Heart right ventricle (tissue), 16 donors: Measurements from ENCODE around the gene LPAR1. TPM values are rescaled to one million over a fixed set of nuclear protein-coding genes. Genes with fewer than 3 reads are reported as not detected.

Experiments used
- ATAC-seq, 8 donors: fragments of 200-7000 bp; cut with Tn5 transposase; one replicate each; pipeline ENCODE4 v1.9.1; 2020; ENCODE audit warnings: mild to moderate bottlenecking in 8 of 8, moderate library complexity in 8 of 8, moderate number of reproducible peaks in 1 of 8
- DNase-seq, 2 donors: peaks; one replicate each; pipeline ENCODE4 v3.0.0-alpha.2; 2020
- H3K27ac ChIP-seq, 10 donors: fragments of 200-600 bp; sonication (generic) in 2 of 10; one replicate each; pipeline versions ENCODE4 v1.5.0 to v1.8.0; 2020 to 2022; ENCODE audit warnings: mild to moderate bottlenecking in 3 of 10
- H3K27me3 ChIP-seq, 7 donors: fragments of 200-600 bp; one replicate each; pipeline ENCODE4 v1.8.0; 2021 to 2022; ENCODE audit warnings: mild to moderate bottlenecking in 2 of 7
- H3K36me3 ChIP-seq, 9 donors: fragments of 200-600 bp; sonication (generic) in 1 of 9; one replicate each; pipeline versions ENCODE4 v1.5.0 to v1.8.0; 2020 to 2022; ENCODE audit warnings: mild to moderate bottlenecking in 2 of 9
- H3K4me1 ChIP-seq, 9 donors: fragments of 200-600 bp; sonication (generic) in 1 of 9; one replicate each; pipeline versions ENCODE4 v1.5.0 to v1.8.0; 2020 to 2022; ENCODE audit warnings: mild to moderate bottlenecking in 4 of 9
- H3K4me3 ChIP-seq, 10 donors: fragments of 200-600 bp; sonication (generic) in 2 of 10; one replicate each; pipeline versions ENCODE4 v1.5.0 to v1.8.0; 2020 to 2022; ENCODE audit warnings: mild to moderate bottlenecking in 7 of 10, moderate library complexity in 2 of 10
- H3K9me3 ChIP-seq, 11 donors: fragments of 200-600 bp in 10 of 11; sonication (generic) in 2 of 11; one replicate each; pipeline versions ENCODE4 v1.5.0 to v1.8.0; 2013 to 2022; ENCODE audit warnings: mild to moderate bottlenecking in 2 of 11, control low read depth in 1 of 11, moderate library complexity in 1 of 11
- WGBS, 2 donors: extraction: QIAGEN DNeasy Blood & Tissue Kit; methylation state at CpG; one replicate each; pipeline ENCODE4 v1.1.7; 2013; ENCODE audit warnings: inconsistent platforms in 1 of 2; 5-methylcytosine and 5-hydroxymethylcytosine counted together
- intact Hi-C, 10 donors: fragments of 100-400 bp; cut with DNase I; formaldehyde crosslinking; loops; one replicate each; pipeline versions ENCODE4 v1.11.1 to v1.14.2; 2022
- polyA plus RNA-seq, 2 donors: library from polyadenylated mRNA; stranded (reverse); fragments of 200-250 nt; gene quantifications; one replicate each; pipeline ENCODE4 v1.2.3, GENCODE V29; 2013
- total RNA-seq, 10 donors: library from RNA; stranded (reverse); fragmentation: NEBNext Ultra II Directional in 3 of 10; extraction: Animal tissue kit (Norgen Biotek cat#: 25700) in 3 of 10; gene quantifications; one replicate each; pipeline versions ENCODE4 v1.2.1 to v1.2.4, GENCODE V29; 2021 to 2023
- TF ChIP-seq, protein P1 (sequence below), 9 donors: fragments of 200-600 bp; sonication (generic) in 2 of 9; IDR thresholded peaks; one replicate each; pipeline versions ENCODE4 v1.5.0 to v1.8.0; 2021 to 2022; ENCODE audit warnings: antibody characterized with exemption in 9 of 9, mild to moderate bottlenecking in 5 of 9, moderate library complexity in 1 of 9
- donor health status: Arrhythmogenic right ventricular cardiomyopathy.
- donor health status: ischemic (EF 13 %, LVEDD 7.1; RV severe dilation, severe dysfunction).
- donor health status: healthy with polysubstance abuse.
- donor health status: DM: no; HTN: yes; CAD: no.
- donor health status: DM: no; HTN: no; CAD: no.
- donor health status: ischemic (EF 25% LVEDD 6.9; RV normal size, moderate dysfunction).
- donor health status: ischemic (EF 25% LVEDD 5.7; RV mildly dilated, moderate dysfunction).
- donor health status: healthy.
- donor health status: DM: yes; HTN: yes; CAD: no.
- donor health status: Ischemic cardiomyopathy.
- donor health status: ischemic (EF 35%, LVEDD 5.7; RV mildly dilated, moderate dysfunction).
- donor health status: nonischemic (EF 11% LVEDD 7.7; RV severe dilation, severe dysfunction).
- donor health status: DM: yes; HTN: yes; CAD: no.
- donor health status: PGD.
- donor health status: ischemic (EF 29% LVEDD 5.4; RV normal size, mild dysfunction).
- donor health status: nonischemic (EF 23%, LVEDD 6.1; RV moderate dilation, normal function).

Gene LPAR1
- total and polyA plus RNA-seq, 12 donors: 4.0 to 16.6 (median 7.7) TPM

GRCh38 chr9:111013707-111014106 is 24.6 kb downstream of the LPAR1 start:
- no peak for DNase-seq
- Histone ChIP-seq H3K36me3 (no peaks in the 10 kb centered on the region), H3K27me3 (peaks cover 0 to 2% (median 0%) of the 10 kb centered on the region in 7 donors), H3K27ac (no peak overlapping the region), H3K9me3 (no peaks in the 10 kb centered on the region), H3K4me1 (peaks cover 0 to 15% (median 0%) of the 10 kb centered on the region in 9 donors), H3K4me3 (no peak overlapping the region)
- WGBS, 2 donors: 80 to 100% methylated on average over 1 of the region's 1 CpG
- TF ChIP-seq, protein P1, sequence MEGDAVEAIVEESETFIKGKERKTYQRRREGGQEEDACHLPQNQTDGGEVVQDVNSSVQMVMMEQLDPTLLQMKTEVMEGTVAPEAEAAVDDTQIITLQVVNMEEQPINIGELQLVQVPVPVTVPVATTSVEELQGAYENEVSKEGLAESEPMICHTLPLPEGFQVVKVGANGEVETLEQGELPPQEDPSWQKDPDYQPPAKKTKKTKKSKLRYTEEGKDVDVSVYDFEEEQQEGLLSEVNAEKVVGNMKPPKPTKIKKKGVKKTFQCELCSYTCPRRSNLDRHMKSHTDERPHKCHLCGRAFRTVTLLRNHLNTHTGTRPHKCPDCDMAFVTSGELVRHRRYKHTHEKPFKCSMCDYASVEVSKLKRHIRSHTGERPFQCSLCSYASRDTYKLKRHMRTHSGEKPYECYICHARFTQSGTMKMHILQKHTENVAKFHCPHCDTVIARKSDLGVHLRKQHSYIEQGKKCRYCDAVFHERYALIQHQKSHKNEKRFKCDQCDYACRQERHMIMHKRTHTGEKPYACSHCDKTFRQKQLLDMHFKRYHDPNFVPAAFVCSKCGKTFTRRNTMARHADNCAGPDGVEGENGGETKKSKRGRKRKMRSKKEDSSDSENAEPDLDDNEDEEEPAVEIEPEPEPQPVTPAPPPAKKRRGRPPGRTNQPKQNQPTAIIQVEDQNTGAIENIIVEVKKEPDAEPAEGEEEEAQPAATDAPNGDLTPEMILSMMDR (IDR thresholded peaks at IDR 0.05): no peak
- intact Hi-C loops: no loop called here
- ATAC-seq: no peak

- TF ChIP-seq, protein P1 (IDR thresholded peaks at IDR 0.05): no peak
- Histone ChIP-seq H3K4me1 (peaks cover 0 to 15% (median 0%) of the 10 kb centered on the region in 9 donors), H3K4me3 (no peak overlapping the region), H3K27ac (no peak overlapping the region), H3K9me3 (no peaks in the 10 kb centered on the region), H3K27me3 (peaks cover 0 to 2% (median 0%) of the 10 kb centered on the region in 7 donors), H3K36me3 (no peaks in the 10 kb centered on the region)
- WGBS, 2 donors: 80 to 85% methylated on average over 1 of the region's 1 CpG
- DNase-seq (no peak), ATAC-seq (no peak)
- intact Hi-C loops: no loop called here
These were observed 25.0 kb downstream of the LPAR1 start for GRCh38 chr9:111013250-111013649.

DNA sequence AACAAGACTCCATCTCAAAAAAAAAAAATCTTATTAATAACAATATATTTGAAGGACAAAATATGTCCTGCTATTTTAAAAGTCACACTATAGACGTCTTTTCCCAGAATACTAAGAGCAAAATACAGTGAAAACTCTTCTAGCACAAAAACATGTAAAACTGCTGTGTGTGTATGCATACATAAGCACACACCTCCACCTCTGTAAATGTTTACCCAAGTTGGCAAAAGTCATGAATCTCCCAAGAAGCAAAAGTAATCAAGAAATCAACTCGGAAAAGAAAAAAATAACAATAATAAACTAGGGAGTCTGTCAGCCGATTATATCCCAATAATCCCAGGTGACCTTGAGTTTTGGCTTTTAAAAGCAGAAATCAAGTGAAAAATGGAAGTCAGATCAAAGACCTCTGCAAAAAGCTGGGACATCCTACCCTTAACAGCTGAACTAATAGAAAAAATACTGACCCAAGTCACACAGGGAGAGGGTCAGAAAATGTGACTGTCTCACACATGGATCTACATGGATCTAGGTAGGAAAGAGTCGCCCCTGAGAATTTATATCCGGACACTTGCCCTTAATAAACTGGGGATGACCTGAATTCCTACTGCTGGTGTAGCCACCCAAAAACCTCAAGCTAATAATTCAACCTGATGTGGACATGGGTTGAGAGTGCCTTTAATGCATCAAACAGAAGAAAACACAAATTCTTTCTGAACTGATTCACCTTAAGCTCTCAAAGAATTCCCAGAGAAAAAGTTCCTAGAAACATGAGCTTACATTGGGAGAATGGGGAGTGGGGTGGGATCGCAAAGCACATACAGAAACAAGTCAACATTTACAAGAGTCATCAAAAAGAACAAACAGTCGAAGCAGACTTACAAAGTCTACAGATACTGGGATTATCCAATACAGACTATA is 29.9 kb downstream of the LPAR1 start:
- TF ChIP-seq, protein P1 (IDR thresholded peaks at IDR 0.05): no peak
- H3K4me1 ChIP-seq: no peaks in the 10 kb centered on the region
- H3K4me3 ChIP-seq: no peak overlapping the region
- WGBS, 2 donors: 83 to 87% methylated on average over 7 of the region's 7 CpGs
- no peak overlapping the region for H3K27ac ChIP-seq
- H3K27me3 ChIP-seq: no peaks in the 10 kb centered on the region
- intact Hi-C loops: no loop called here
- H3K9me3 ChIP-seq: no peaks in the 10 kb centered on the region
- DNase-seq (no peak), ATAC-seq (no peak)
- no peaks in the 10 kb centered on the region for H3K36me3 ChIP-seq

DNA sequence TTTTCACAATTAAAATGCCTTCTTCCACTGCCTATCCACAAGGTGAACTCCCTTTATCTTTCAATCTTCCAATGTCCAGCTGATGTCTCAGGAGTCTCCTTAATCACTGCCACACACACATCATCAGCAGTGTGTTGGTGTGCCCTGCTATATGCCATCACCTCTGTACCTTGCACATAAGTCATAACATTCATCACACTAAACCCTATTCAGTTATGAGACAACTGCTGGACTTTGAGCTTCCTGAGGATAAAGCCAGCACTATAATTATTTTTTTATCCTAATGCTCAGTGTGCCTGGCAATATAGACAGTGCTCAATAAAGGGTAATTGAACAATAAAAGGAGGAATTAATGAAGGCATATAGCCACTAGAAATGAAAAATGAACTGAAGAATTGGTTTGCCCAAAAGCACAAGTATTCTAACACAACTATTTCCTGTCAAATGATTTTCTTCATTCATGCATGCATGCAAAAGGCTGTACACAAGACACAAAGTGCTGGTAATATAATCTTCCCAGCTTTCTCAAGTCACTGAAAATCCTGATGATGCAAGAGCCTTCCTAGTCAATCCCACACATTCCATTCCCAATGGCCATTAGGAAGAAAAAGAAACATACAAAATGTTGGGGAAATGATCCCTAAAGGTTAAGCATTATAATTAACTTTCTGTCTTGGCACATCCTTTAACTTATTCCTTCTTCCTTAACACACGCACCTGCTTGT is 32.4 kb downstream of the LPAR1 start:
- WGBS, 2 donors: 72 to 87% methylated on average over 1 of the region's 1 CpG
- Histone ChIP-seq H3K4me3 (no peak overlapping the region), H3K9me3 (no peaks in the 10 kb centered on the region), H3K27ac (no peak overlapping the region), H3K4me1 (peaks cover 0 to 6% (median 0%) of the 10 kb centered on the region in 9 donors), H3K36me3 (no peaks in the 10 kb centered on the region), H3K27me3 (no peaks in the 10 kb centered on the region)
- TF ChIP-seq, protein P1 (IDR thresholded peaks at IDR 0.05): no peak
- DNase-seq (no peak), ATAC-seq (no peak)
- intact Hi-C loops: no loop called here
